ENCODE data around the gene SND1. TPM values are rescaled to one million over a fixed set of nuclear protein-coding genes. Genes with fewer than 3 reads are reported as not detected.

SND1 gene
- total and polyA plus RNA-seq, 2 of the 4 experiments (the other 2 are of a cell fraction): 154 to 294 TPM

- intact Hi-C loops (cut with micrococcal nuclease) (loop anchor here (5.0 kb wide), 3 partner anchors 327 to 617 kb away; partner anchors contain the start of gene LRRC4), dilution Hi-C loops (cut with HindIII; ENCODE audit: low sequenced_read_pairs, unreplicated experiment) (no loop called here), in situ Hi-C loops (cut with MboI; ENCODE audit: low sequenced_read_pairs) (loop anchor here (25.0 kb wide), 1 partner anchor 357 kb away; no protein-coding TSS in a partner anchor)
- H3K4ac ChIP-seq (ENCODE audit: low read depth, low read length): no peak overlapping the region
- H2BK15ac ChIP-seq (ENCODE audit: low read depth, low read length): no peak overlapping the region
- H4K91ac ChIP-seq (ENCODE audit: insufficient read depth, low read depth, low read length): no peak overlapping the region
- TF ChIP-seq CEBPB (IDR thresholded peaks at IDR 0.05; ENCODE audit: low read depth, low read length): no peak
- TF ChIP-seq RFX5 (IDR thresholded peaks at IDR 0.05; ENCODE audit: low read depth, low read length): no peak
- no peaks in the 10 kb centered on the region for H3K27me3 ChIP-seq (ENCODE audit: control insufficient read depth, insufficient read depth, low read length)
- WGBS, 2 experiments (ENCODE audit: extremely low coverage in 2 of 2, insufficient read length in 1 of 2): 100% methylated on average over 2 of the region's 6 CpGs; no CpG with 5 or more reads in 1 of the 2 experiments
- peaks cover 28% of the 10 kb centered on the region for H3K36me3 ChIP-seq (ENCODE audit: control insufficient read depth, insufficient read depth, low read length)
- no peak overlapping the region for H2BK20ac ChIP-seq (ENCODE audit: low read depth, low read length)
- no peak overlapping the region for H4K8ac ChIP-seq (ENCODE audit: low read depth in 2 of 2, low read length in 2 of 2)
- no peak overlapping the region for H3K27ac ChIP-seq (ENCODE audit: insufficient read depth, low read length)
- no peak overlapping the region for H3K9ac ChIP-seq (ENCODE audit: low read depth, low read length)
- peaks cover 28 to 60% of the 10 kb centered on the region in 2 experiments for H3K79me1 ChIP-seq (ENCODE audit: low read depth in 1 of 2, low read length in 2 of 2)
- H2BK120ac ChIP-seq (ENCODE audit: low read depth, low read length): no peak overlapping the region
- H2AK5ac ChIP-seq (ENCODE audit: low read depth, low read length): no peak overlapping the region
- H3K9me3 ChIP-seq (ENCODE audit: control insufficient read depth, insufficient read depth, low read length): no peaks in the 10 kb centered on the region
- H3K56ac ChIP-seq (ENCODE audit: extremely low read depth, insufficient read depth, low read length): no peak overlapping the region
- no peak overlapping the region for H3K18ac ChIP-seq (ENCODE audit: low read depth, low read length)
- H4K5ac ChIP-seq (ENCODE audit: low read depth, low read length): no peak overlapping the region
- H2AFZ ChIP-seq (replicated peaks; ENCODE audit: low read length, poor library complexity): no peak overlapping the region
- ChIA-PET CTCF (no interaction called here), POLR2A (ENCODE audit: unreplicated experiment) (no interaction called here)
- H3K9me1 ChIP-seq (ENCODE audit: insufficient read depth, low read length): peaks cover 12% of the 10 kb centered on the region
- H3K4me1 ChIP-seq (ENCODE audit: control insufficient read depth, insufficient read depth, low read length): peaks cover 8% of the 10 kb centered on the region
- peaks cover 27% of the 10 kb centered on the region for H4K20me1 ChIP-seq (ENCODE audit: insufficient read depth, low read length)
- no peak overlapping the region for H2BK5ac ChIP-seq (ENCODE audit: low read depth, low read length, poor library complexity, severe bottlenecking)
- no peak overlapping the region for H3K14ac ChIP-seq (replicated peaks; ENCODE audit: low read depth, low read length)
- ATAC-seq (ENCODE audit: low read depth): no peak
- no peak overlapping the region for H3K4me2 ChIP-seq (ENCODE audit: low read depth, low read length)
- BruUV-seq (replicated peaks): no TSS peak
- DNase-seq: peak; percentile 21
- no peak overlapping the region for H2AK9ac ChIP-seq (replicated peaks; ENCODE audit: low read depth, low read length, poor library complexity)
- H3K23ac ChIP-seq (ENCODE audit: low read depth, low read length): no peak overlapping the region
- H3K4me3 ChIP-seq (ENCODE audit: insufficient read depth, low read depth, low read length): no peak overlapping the region
These were observed 53.5 kb downstream of the SND1 start for GRCh38 chr7:127705461-127705959.
